GM12872 (cell line): Measurements from ENCODE around the gene SPEF1.

Experiments
- TF ChIP-seq, protein P1 (sequence below): IDR thresholded peaks from 3 replicates; pipeline ENCODE4 v1.5.1; 2011; ENCODE audit warnings: low read depth, mild to moderate bottlenecking, low read length, moderate library complexity; ENCODE audit not compliant: insufficient read depth

Gene SPEF1

DNA sequence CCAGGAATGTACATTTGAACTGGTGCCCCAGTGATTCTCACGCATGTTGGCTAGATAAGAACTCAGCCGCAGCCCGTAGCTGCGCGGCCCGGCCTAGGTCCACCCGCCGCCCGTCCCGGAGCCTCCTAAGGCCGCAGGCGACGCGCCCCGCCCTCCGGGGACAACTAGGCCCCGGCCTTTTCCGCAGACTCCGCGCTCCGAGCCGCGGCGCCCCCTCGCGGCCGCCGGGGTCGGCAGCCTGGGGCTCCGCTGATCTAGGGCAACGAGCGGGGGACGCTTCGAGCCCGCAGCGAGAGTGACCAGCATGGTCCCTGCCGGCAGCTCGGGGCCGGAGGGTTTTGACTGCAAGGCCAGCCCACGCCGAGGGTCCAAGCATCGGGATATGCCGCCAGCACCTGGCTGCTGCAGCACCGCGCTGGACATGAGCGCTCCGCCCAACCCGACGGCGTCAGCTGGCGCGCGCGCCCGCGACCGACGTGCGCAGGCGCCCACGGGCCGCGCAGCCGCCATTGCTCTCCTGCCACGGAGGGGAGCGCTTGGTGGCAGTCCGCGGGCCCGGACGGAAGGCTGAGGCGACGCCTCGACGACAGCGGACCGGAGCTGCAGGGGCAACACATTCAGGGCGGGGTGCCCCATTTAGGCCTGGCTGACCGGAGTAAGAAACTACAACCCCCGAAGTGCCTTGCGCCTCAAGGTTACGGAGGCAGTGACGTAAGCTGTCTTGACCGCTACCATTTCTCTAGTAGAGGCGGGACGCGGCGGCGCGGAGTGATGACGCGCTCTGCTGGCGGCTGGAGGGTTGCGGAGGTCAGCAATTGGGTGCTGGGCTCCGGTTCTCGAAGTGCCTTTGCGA, 39.0 kb upstream of the SPEF1 start, which contains the start of gene AP5S1:
Gene AP5S1, plus strand, starts transcription at position 500 of the 853 bp plus-strand sequence. CDS start 1,571 bp downstream, outside the sequence.
- TF ChIP-seq, protein P1, sequence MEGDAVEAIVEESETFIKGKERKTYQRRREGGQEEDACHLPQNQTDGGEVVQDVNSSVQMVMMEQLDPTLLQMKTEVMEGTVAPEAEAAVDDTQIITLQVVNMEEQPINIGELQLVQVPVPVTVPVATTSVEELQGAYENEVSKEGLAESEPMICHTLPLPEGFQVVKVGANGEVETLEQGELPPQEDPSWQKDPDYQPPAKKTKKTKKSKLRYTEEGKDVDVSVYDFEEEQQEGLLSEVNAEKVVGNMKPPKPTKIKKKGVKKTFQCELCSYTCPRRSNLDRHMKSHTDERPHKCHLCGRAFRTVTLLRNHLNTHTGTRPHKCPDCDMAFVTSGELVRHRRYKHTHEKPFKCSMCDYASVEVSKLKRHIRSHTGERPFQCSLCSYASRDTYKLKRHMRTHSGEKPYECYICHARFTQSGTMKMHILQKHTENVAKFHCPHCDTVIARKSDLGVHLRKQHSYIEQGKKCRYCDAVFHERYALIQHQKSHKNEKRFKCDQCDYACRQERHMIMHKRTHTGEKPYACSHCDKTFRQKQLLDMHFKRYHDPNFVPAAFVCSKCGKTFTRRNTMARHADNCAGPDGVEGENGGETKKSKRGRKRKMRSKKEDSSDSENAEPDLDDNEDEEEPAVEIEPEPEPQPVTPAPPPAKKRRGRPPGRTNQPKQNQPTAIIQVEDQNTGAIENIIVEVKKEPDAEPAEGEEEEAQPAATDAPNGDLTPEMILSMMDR: peak; percentile 85

DNA sequence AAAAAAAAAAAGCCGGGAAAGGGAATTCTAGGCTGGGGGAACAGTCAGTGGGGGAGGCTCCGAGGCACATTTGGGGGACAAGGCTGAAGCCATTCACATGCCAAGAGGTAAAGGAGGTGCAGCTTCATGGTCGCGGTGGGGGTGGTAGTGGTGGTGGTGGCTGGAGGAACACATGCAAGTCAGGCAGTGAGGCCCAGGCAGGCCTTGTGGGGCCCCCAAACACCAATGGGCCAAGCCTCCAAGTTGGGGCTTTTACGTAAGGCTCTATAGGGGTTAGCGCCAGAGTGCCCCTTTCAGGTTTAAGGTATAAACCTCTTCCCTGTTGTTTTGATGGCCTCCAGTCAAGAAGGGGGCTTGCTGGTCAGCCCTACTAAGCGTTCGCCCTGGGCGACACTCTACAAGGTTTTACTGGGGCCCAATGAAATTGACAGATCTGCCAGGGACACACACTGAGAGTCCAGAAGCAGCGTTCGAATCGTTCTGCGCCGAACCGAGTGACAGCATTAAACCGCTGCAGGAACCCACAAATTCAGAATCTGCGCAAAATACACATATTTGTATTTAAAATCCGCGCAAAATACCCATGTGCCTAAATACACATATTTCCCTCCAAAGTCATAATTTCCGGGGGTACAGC, 38.3 kb upstream of the SPEF1 start:
- TF ChIP-seq, protein P1: no peak

- TF ChIP-seq, protein P1: peak; percentile 78
Observed at GRCh38 chr20:3818155-3819151, 37.2 kb upstream of the SPEF1 start.

- TF ChIP-seq, protein P1: no peak
Observed at GRCh38 chr20:3815703-3816315, 34.6 kb upstream of the SPEF1 start.

- TF ChIP-seq, protein P1: no peak
Observed at GRCh38 chr20:3814928-3815495, 33.8 kb upstream of the SPEF1 start.

- TF ChIP-seq, protein P1: no peak
Observed at GRCh38 chr20:3813848-3814581, 32.8 kb upstream of the SPEF1 start.
